Measurements from ENCODE around the gene SEMA4C. TPM values are rescaled to one million over a fixed set of nuclear protein-coding genes. Genes with fewer than 3 reads are reported as not detected.

The SEMA4C gene
- polyA plus RNA-seq, 1 donor (not counting 4 experiments of a cell fraction or from before 2014, with no cell fraction given) = 7.5 TPM

DNA sequence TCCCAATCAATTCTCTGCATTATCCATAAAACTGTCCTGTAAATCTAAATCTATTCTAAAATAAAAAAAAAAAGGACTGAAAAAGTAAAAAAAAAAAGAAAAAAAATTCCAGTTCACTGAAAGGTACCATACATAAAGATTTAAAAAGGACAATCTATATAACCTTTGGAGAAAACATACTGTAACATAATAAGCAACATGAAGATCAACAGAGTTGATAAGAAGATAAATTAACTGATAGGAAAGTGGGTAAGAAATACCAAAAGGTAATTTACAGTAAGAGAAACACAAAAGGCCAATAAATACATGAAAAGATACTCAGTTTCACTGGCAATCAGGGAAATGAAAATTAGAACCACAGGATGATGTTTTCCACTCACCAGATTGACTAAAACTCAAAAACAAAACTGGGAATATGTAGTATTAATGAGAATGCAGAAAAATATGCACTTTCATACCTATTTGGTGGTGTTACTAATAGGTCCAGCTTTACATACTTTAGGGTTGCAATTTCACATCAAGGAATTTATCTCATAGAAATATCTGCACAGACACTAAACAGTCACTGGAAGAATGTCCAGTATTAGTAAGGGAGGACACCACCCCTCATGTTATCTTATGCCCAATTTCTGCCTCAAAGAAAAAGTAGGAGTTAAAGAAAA, 48.3 kb upstream of the SEMA4C start:
- Histone ChIP-seq H2AFZ (ENCODE audit: control insufficient read depth, low read length) (no peak overlapping the region), H4K20me1 (ENCODE audit: control insufficient read depth, extremely low read depth, insufficient read depth, low read length) (no peaks in the 10 kb centered on the region), H3K4me2 (ENCODE audit: control insufficient read depth, extremely low read depth, insufficient read depth, low read depth, low read length) (no peak overlapping the region), H3K4me3 (ENCODE audit: control insufficient read depth in 2 of 3, extremely low read depth in 1 of 3, insufficient read depth in 2 of 3, low read depth in 1 of 3, low read length in 3 of 3) (no peak overlapping the region), H3K79me2 (ENCODE audit: control insufficient read depth, insufficient read depth, low read length) (no peaks in the 10 kb centered on the region), H3K36me3 (ENCODE audit: control insufficient read depth in 2 of 2, extremely low read depth in 1 of 2, insufficient read depth in 2 of 2, low read length in 2 of 2) (no peaks in the 10 kb centered on the region), H3K4me1 (ENCODE audit: control insufficient read depth, extremely low read depth, insufficient read depth, low read length) (peaks cover 17% of the 10 kb centered on the region), H3K27ac (ENCODE audit: control insufficient read depth, insufficient read depth, low read length) (no peak overlapping the region), H3K9me3 (ENCODE audit: control insufficient read depth, low read depth, low read length) (peaks cover 7% of the 10 kb centered on the region), H3K9ac (ENCODE audit: control insufficient read depth, extremely low read depth, insufficient read depth, low read length) (no peak overlapping the region), H3K9me1 (ENCODE audit: control insufficient read depth, extremely low read depth, insufficient read depth, low read length) (no peaks in the 10 kb centered on the region), H3K27me3 (ENCODE audit: control insufficient read depth, extremely low read depth, insufficient read depth, low read length) (peaks cover 27% of the 10 kb centered on the region)
- TF ChIP-seq, protein P1, sequence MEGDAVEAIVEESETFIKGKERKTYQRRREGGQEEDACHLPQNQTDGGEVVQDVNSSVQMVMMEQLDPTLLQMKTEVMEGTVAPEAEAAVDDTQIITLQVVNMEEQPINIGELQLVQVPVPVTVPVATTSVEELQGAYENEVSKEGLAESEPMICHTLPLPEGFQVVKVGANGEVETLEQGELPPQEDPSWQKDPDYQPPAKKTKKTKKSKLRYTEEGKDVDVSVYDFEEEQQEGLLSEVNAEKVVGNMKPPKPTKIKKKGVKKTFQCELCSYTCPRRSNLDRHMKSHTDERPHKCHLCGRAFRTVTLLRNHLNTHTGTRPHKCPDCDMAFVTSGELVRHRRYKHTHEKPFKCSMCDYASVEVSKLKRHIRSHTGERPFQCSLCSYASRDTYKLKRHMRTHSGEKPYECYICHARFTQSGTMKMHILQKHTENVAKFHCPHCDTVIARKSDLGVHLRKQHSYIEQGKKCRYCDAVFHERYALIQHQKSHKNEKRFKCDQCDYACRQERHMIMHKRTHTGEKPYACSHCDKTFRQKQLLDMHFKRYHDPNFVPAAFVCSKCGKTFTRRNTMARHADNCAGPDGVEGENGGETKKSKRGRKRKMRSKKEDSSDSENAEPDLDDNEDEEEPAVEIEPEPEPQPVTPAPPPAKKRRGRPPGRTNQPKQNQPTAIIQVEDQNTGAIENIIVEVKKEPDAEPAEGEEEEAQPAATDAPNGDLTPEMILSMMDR (optimal IDR thresholded peaks at IDR 0.05 in 1 of 3, IDR thresholded peaks at IDR 0.05 in 1 of 3, conservative IDR thresholded peaks at IDR 0.05 in 1 of 3; ENCODE audit: extremely low read depth in 1 of 3, insufficient read depth in 2 of 3, low read length in 3 of 3) = no peak
- no peak for TF ChIP-seq EZH2 (IDR thresholded peaks at IDR 0.05; ENCODE audit: low read length)
- dilution Hi-C loops (cut with MboI; ENCODE audit: extremely low pct_ligation_motif_present, low sequenced_read_pairs) = no loop called here
- FAIRE-seq (no peak), DNase-seq (ENCODE audit: low read depth, low spot score) (no peak)

DNA sequence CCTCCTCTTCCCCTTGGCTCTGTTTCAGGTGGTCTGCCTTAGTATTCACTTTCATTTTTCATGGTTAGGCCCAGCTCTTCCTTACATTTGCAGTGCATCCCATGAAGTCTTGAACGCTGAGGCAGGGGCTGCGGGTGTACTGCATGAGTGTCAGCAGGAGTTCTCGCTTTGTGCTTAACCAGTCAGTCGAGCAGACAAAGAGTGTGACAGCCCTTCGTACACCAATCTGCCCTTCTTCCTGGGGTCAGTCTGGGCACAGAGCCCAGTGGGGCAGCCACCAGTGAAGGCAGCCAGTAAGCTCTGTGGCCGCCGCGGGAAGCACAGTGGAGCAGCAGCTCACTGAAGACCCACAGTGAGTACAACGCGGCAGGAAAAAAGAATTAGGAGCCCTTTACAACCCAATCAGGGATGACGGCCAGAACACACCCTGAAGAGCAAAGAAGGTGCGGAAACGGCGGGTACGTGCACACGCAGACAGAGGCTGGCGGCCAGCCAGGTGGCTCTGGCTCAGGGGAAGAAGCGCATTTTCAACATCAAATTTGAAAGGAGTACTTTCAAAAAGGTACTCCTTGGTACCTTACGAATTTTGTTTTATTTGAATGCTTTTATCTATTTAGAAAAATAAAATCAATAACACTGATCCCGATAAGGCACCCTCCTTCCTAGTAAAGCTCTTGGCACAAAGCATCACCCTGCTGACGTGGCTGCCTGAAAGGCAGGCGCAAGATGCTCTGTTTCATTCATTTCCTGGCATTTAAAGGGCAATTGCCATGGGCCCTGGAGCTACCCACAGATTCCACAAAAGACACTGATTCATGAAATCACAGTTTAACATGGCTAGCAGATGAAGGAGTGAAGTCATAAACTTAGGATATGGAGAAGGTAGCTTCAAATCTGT, 47.0 kb upstream of the SEMA4C start:
- H3K79me2 ChIP-seq (ENCODE audit: control insufficient read depth, insufficient read depth, low read length) = no peaks in the 10 kb centered on the region
- no peaks in the 10 kb centered on the region for H3K9me1 ChIP-seq (ENCODE audit: control insufficient read depth, extremely low read depth, insufficient read depth, low read length)
- TF ChIP-seq, protein P1 (optimal IDR thresholded peaks at IDR 0.05 in 1 of 3, IDR thresholded peaks at IDR 0.05 in 1 of 3, conservative IDR thresholded peaks at IDR 0.05 in 1 of 3; ENCODE audit: extremely low read depth in 1 of 3, insufficient read depth in 2 of 3, low read length in 3 of 3) = no peak
- no peak for TF ChIP-seq EZH2 (IDR thresholded peaks at IDR 0.05; ENCODE audit: low read length)
- no peaks in the 10 kb centered on the region for H4K20me1 ChIP-seq (ENCODE audit: control insufficient read depth, extremely low read depth, insufficient read depth, low read length)
- DNase-seq (ENCODE audit: low read depth, low spot score) (no peak), FAIRE-seq (peak; percentile 74)
- peak overlapping the region; percentile 64 for H3K9ac ChIP-seq (ENCODE audit: control insufficient read depth, extremely low read depth, insufficient read depth, low read length)
- H3K27me3 ChIP-seq (ENCODE audit: control insufficient read depth, extremely low read depth, insufficient read depth, low read length) = peaks cover 38% of the 10 kb centered on the region
- no peaks in the 10 kb centered on the region for H3K36me3 ChIP-seq (ENCODE audit: control insufficient read depth in 2 of 2, extremely low read depth in 1 of 2, insufficient read depth in 2 of 2, low read length in 2 of 2)
- H2AFZ ChIP-seq (ENCODE audit: control insufficient read depth, low read length) = peak overlapping the region; percentile 73
- dilution Hi-C loops (cut with MboI; ENCODE audit: extremely low pct_ligation_motif_present, low sequenced_read_pairs) = no loop called here
- H3K9me3 ChIP-seq (ENCODE audit: control insufficient read depth, low read depth, low read length) = peaks cover 7% of the 10 kb centered on the region
- peak overlapping the region; percentile 61 for H3K27ac ChIP-seq (ENCODE audit: control insufficient read depth, insufficient read depth, low read length)
- H3K4me3 ChIP-seq (ENCODE audit: control insufficient read depth in 2 of 3, extremely low read depth in 1 of 3, insufficient read depth in 2 of 3, low read depth in 1 of 3, low read length in 3 of 3) = peak overlapping the region in 1 of 3 experiments; percentile 55
- peak overlapping the region; percentile 65 for H3K4me2 ChIP-seq (ENCODE audit: control insufficient read depth, extremely low read depth, insufficient read depth, low read depth, low read length)
- H3K4me1 ChIP-seq (ENCODE audit: control insufficient read depth, extremely low read depth, insufficient read depth, low read length) = peaks cover 17% of the 10 kb centered on the region
